Measurements from ENCODE around the gene YIF1B.
"Not testable (repeated sequence)": the region's sequence is repeated elsewhere in the genome, so short reads cannot be mapped to it uniquely, and the experiment has no call there.

The YIF1B gene

GRCh38 chr19:38270587-38271167 lies 45.1 kb downstream of the YIF1B start:
- peak; percentile 65 for DNase-seq

GRCh38 chr19:38268539-38268938 lies 47.2 kb downstream of the YIF1B start:
- peak; percentile 37 for DNase-seq

GRCh38 chr19:38267761-38268483 lies 47.8 kb downstream of the YIF1B start:
- no peak for DNase-seq

GRCh38 chr19:38266981-38267597 lies 48.7 kb downstream of the YIF1B start:
- no peak for DNase-seq

- DNase-seq, result no peak
These were observed 49.8 kb downstream of the YIF1B start for GRCh38 chr19:38265921-38266429.

GRCh38 chr19:38265213-38265861 lies 50.4 kb downstream of the YIF1B start:
- DNase-seq, result peak; percentile 73

GRCh38 chr19:38264486-38265212 lies 51.1 kb downstream of the YIF1B start, which contains the start of gene SPINT2:
Gene SPINT2 (plus strand): TSS chr19:38264573. CDS start chr19:38264893, 320 bp downstream.
- DNase-seq, result peak; percentile 94

- DNase-seq, result peak; percentile 94
These were observed 51.9 kb downstream of the YIF1B start for GRCh38 chr19:38263689-38264485.

- no peak for DNase-seq
These were observed 53.0 kb downstream of the YIF1B start for GRCh38 chr19:38262585-38263268.

GRCh38 chr19:38261942-38262341 lies 53.8 kb downstream of the YIF1B start:
- DNase-seq, result not testable (repeated sequence)

GRCh38 chr19:38255383-38256014 lies 60.2 kb downstream of the YIF1B start:
- peak; percentile 46 for DNase-seq

GRCh38 chr19:38253788-38254187 lies 62.0 kb downstream of the YIF1B start:
- no peak for DNase-seq
